Fibroblast of lung (primary cell): ENCODE results near the gene FAM180A.

Source experiments
- EZH2 ChIP-seq: IDR thresholded peaks from 2 replicates; pipeline ENCODE4 v1.5.1; 2012; ENCODE audit warnings: low read length, control low read depth, mild to moderate bottlenecking; ENCODE audit errors: missing control alignments
- TF ChIP-seq, protein P1 (sequence below), 2 donors: IDR thresholded peaks in 1 of 2; conservative IDR thresholded peaks in 1 of 2; 1 replicate in 1 of 2; 2 replicates in 1 of 2; pipeline ENCODE4 v1.5.1; 2011 to 2012; ENCODE audit warnings: low read length in 2 of 2, control low read depth in 1 of 2, inconsistent platforms in 1 of 2, low read depth in 1 of 2, mild to moderate bottlenecking in 1 of 2

DNA sequence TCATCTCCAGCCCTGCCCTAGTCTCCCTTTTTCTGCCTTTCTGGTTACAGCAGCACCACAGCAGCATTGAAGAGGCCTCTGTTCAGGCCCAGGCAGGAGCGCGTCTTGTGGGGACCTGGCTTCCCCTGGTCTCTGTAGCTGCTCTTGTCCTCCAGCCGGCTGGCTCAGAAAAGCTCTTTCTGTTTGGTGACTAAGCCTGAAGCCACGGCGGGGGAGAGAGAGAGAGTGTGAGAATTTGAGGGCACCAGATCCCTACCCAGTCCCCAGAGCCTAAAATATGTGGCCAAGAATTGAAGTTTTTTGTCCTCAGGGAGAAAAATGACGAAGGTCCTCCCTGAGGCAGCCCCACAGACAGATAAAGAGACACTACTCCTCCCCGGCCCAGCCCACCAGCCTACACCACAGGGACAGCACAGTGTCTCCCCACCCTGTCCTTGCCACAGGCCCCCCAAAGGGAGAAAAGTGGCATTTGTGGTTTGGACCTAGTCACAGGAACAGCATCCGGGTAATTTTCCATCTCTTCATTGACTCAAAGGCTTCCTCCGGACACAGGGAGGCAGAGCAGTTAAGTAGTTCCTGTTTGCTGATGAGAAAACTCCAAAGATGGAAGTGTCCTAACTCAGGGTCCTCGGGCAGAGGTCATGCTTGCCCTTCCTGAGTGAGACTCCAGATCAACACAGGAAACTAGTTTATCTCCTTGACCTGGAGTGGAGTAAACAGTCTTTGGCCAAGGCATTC is 13.3 kb upstream of the FAM180A start:
- TF ChIP-seq, protein P1, sequence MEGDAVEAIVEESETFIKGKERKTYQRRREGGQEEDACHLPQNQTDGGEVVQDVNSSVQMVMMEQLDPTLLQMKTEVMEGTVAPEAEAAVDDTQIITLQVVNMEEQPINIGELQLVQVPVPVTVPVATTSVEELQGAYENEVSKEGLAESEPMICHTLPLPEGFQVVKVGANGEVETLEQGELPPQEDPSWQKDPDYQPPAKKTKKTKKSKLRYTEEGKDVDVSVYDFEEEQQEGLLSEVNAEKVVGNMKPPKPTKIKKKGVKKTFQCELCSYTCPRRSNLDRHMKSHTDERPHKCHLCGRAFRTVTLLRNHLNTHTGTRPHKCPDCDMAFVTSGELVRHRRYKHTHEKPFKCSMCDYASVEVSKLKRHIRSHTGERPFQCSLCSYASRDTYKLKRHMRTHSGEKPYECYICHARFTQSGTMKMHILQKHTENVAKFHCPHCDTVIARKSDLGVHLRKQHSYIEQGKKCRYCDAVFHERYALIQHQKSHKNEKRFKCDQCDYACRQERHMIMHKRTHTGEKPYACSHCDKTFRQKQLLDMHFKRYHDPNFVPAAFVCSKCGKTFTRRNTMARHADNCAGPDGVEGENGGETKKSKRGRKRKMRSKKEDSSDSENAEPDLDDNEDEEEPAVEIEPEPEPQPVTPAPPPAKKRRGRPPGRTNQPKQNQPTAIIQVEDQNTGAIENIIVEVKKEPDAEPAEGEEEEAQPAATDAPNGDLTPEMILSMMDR (conservative IDR thresholded peaks at IDR 0.05 in 1 of 2, IDR thresholded peaks at IDR 0.05 in 1 of 2; ENCODE audit: low read depth in 1 of 2, low read length in 2 of 2) = no peak
- TF ChIP-seq EZH2 = no peak
